G401 (cell line): ENCODE measurements around the gene B4GAT1. TPM values are rescaled to one million over a fixed set of nuclear protein-coding genes. Genes with fewer than 3 reads are reported as not detected.
"Not testable (repeated sequence)": the region's sequence is repeated elsewhere in the genome, so short reads cannot be mapped to it uniquely, and the experiment has no call there.

ENCODE experiments used
- DNase-seq: peaks from one replicate; pipeline ENCODE4 v3.0.0-alpha.2; 2015; ENCODE audit warnings: low spot score
- in situ Hi-C: cut with HindIII; loops from 2 replicates; pipeline ENCODE4 v1.10.0; 2016; ENCODE audit warnings: low sequenced_read_pairs, mixed read lengths
- total RNA-seq: library from RNA; depleted of rRNA; stranded (reverse); fragments of >200 nt; shearing (Covaris generic); gene quantifications from 2 replicates; pipeline ENCODE4 v1.2.3, GENCODE V29; 2014; rRNA removed

B4GAT1 gene
- total RNA-seq, 1 experiment from 2014 or later, result 22.2 TPM

- no peak for DNase-seq
- in situ Hi-C loops, result no loop called here
Measured at GRCh38 chr11:66313321-66314185, 33.9 kb downstream of the B4GAT1 start.

- in situ Hi-C loops, result no loop called here
- DNase-seq, result peak; percentile 91
Measured at GRCh38 chr11:66312549-66313320, 34.7 kb downstream of the B4GAT1 start.

GRCh38 chr11:66311965-66312548 lies 35.4 kb downstream of the B4GAT1 start:
- in situ Hi-C loops, result no loop called here
- DNase-seq, result peak; percentile 94

GRCh38 chr11:66311470-66311964 lies 35.9 kb downstream of the B4GAT1 start:
- in situ Hi-C loops, result no loop called here
- no peak for DNase-seq

GRCh38 chr11:66310803-66311440 lies 36.5 kb downstream of the B4GAT1 start:
- in situ Hi-C loops, DNase-seq: not testable (repeated sequence)

- DNase-seq, result no peak
- in situ Hi-C loops, result no loop called here
Measured at GRCh38 chr11:66310324-66310723, 37.1 kb downstream of the B4GAT1 start.

- no peak for DNase-seq
- in situ Hi-C loops, result no loop called here
Measured at GRCh38 chr11:66309475-66309874, 38.0 kb downstream of the B4GAT1 start.

- in situ Hi-C loops, result no loop called here
- DNase-seq, result no peak
Measured at GRCh38 chr11:66302656-66303055, 44.8 kb downstream of the B4GAT1 start.

GRCh38 chr11:66299186-66299585 lies 48.2 kb downstream of the B4GAT1 start:
- no peak for DNase-seq
- in situ Hi-C loops, result no loop called here

GRCh38 chr11:66297610-66298009 lies 49.8 kb downstream of the B4GAT1 start:
- no peak for DNase-seq
- in situ Hi-C loops, result no loop called here

Other genes with a start within 250 kb of the B4GAT1 start
- gene KLC2, start 89.9 kb downstream of the B4GAT1 start, total RNA-seq, result 17.2 and 18.3 TPM in 2 replicates
- 67.8 and 81.8 TPM in 2 replicates for gene RAB1B, start 79.0 kb downstream of the B4GAT1 start, total RNA-seq
- gene CNIH2, start 69.5 kb downstream of the B4GAT1 start, total RNA-seq, result 4.4 and 12.4 TPM in 2 replicates
- 106 and 113 TPM in 2 replicates for gene YIF1A, start 58.5 kb downstream of the B4GAT1 start, total RNA-seq
- 2.8 TPM in 1 of 2 replicates, not detected in the other for gene TMEM151A, start 55.7 kb downstream of the B4GAT1 start, total RNA-seq
- gene CD248, start 30.6 kb downstream of the B4GAT1 start, total RNA-seq, result 0.58 TPM in 1 of 2 replicates, not detected in the other
- gene RIN1, start 11.2 kb downstream of the B4GAT1 start, total RNA-seq, result 34.3 and 46.6 TPM in 2 replicates
- gene BRMS1, start 2.5 kb downstream of the B4GAT1 start, total RNA-seq, result 92.6 and 111 TPM in 2 replicates
- gene SLC29A2, start 24.1 kb upstream of the B4GAT1 start, total RNA-seq, result 1.9 and 3.0 TPM in 2 replicates
- not detected in 2 replicates for gene NPAS4, start 73.4 kb upstream of the B4GAT1 start, total RNA-seq
- gene MRPL11, start 91.2 kb upstream of the B4GAT1 start, total RNA-seq, result 129 and 148 TPM in 2 replicates
- 10.2 and 13.7 TPM in 2 replicates for gene PELI3, start 119.3 kb upstream of the B4GAT1 start, total RNA-seq
- gene DPP3, start 132.8 kb upstream of the B4GAT1 start, total RNA-seq, result 140 and 160 TPM in 2 replicates
- gene BBS1, start 163.0 kb upstream of the B4GAT1 start, total RNA-seq, result 42.5 and 55.8 TPM in 2 replicates
- 35.3 and 36.0 TPM in 2 replicates for gene ZDHHC24, start 198.4 kb upstream of the B4GAT1 start, total RNA-seq
- gene ACTN3, start 199.3 kb upstream of the B4GAT1 start, total RNA-seq, result 32.1 and 42.0 TPM in 2 replicates
- gene CTSF, start 221.0 kb upstream of the B4GAT1 start, total RNA-seq, result 518 and 594 TPM in 2 replicates
- 0.07 and 0.37 TPM in 2 replicates for gene CCDC87, start 245.4 kb upstream of the B4GAT1 start, total RNA-seq
- 181 and 230 TPM in 2 replicates for gene CCS, start 245.6 kb upstream of the B4GAT1 start, total RNA-seq